Head of caudate nucleus (tissue), 42 donors: ENCODE data around the gene ATAD1.
A peak's percentile ranks its signal among the peaks of the same experiment; 100 is the strongest.
"Not testable (repeated sequence)": the region's sequence is repeated elsewhere in the genome, so short reads cannot be mapped to it uniquely, and the experiment has no call there.

ENCODE experiments used
- DNase-seq, 42 donors: peaks; one replicate each; pipeline versions ENCODE4 v3.0.0 to v3.0.0-alpha.2; 2020 to 2021; ENCODE audit warnings: mixed read lengths in 7 of 42
- intact Hi-C: fragments of 100-400 bp; cut with DNase I; formaldehyde crosslinking; loops from one replicate; pipeline ENCODE4 v1.15.0; 2022

Gene ATAD1, protein sequence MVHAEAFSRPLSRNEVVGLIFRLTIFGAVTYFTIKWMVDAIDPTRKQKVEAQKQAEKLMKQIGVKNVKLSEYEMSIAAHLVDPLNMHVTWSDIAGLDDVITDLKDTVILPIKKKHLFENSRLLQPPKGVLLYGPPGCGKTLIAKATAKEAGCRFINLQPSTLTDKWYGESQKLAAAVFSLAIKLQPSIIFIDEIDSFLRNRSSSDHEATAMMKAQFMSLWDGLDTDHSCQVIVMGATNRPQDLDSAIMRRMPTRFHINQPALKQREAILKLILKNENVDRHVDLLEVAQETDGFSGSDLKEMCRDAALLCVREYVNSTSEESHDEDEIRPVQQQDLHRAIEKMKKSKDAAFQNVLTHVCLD

DNA sequence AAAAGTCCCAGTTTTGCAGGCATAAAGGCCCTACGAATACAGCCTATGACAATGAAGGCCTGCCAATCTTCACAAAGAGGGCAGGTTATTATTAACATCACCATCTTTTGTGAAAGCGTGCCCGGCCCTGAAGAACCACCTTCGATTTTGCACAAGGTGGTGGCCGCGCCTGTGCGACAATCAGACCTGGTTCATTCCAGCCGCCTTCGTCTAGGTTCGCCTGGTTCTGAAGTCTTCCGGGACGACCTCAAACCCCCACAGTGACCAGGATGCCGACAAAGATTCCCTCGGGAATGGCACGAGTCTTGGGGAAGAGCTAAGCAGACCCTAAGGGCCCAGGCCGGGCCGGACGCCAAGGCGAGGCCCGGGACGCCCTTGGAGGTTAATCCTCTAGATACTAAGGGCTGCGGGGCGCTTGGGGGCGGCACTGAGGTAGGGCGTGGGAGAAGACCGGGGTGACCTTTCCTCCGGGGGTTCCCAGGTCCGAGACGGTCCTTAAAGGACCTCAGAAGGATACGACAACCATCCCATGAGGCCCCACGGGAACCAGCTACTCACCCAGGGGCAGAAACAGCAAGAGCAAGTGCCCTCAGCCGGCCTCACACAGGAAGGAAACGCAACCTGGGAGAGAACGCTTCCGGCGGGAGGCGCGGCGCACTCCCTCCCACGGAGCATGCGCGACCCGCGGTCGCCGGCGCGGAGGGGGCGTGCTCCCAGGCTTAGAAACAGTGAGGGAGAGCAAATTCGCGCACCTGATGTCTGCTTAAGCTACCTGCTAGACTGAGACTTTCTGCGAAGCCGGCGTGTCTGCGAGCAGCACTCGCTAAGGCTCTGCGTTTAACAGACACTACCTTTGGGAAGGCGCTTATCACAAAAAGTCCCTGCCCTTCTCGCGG is at the start of gene ATAD1:
Gene ATAD1 (minus strand): TSS at position 618 of the 896 bp plus-strand sequence. CDS start 3,627 bp downstream, outside the sequence.
- peak; percentile 66 to 93 (median 85) for DNase-seq
- intact Hi-C loops: loop anchor here (2.0 kb wide), 1 partner anchor 45 kb away; the partner anchor contains the start of genes KLLN and PTEN

DNA sequence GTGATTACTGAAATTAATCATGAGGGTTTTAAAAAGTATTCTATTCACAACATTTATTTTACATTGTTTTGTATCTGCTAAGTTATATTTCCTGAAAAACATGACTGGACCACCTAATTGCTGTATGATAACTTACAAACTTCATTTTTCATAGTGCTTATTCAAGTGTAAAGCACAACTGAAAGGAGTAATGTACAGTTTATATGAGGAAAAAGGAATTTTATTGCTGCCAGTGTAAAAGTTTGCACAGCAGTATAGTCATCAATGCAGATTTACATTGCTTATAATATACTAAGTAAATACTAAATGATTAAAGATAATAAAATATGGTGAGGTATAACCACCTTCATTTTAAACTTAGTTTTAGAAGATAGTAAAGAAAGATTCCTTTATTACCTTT is 49.4 kb upstream of the ATAD1 start:
- intact Hi-C loops: no loop called here
- no peak for DNase-seq

DNA sequence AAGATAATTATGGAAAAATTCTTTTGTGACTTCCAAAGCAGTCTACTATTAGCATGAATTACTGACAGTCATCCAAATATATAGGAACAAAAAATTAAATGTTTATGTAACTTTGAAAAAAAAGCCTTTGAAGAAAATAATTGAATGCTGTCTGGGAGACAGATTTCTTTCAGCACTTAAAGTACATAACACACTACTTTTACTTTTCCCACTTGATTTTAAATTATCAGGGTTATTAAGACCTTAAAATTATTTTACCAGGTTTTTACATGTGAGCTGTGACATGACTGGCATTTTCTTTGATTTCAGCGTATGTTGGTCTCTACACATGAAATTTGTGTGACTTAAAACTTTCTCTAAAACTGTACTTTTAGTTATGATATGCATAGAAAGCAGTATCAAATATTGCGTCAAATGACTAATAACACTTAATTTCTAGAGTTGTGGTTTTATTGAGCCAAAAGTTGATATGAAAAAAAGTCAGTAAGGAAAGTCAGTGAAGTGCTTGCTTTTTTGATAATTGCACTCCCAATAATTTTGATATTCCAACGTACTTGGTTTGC is 48.5 kb upstream of the ATAD1 start:
- intact Hi-C loops: no loop called here
- no peak for DNase-seq

DNA sequence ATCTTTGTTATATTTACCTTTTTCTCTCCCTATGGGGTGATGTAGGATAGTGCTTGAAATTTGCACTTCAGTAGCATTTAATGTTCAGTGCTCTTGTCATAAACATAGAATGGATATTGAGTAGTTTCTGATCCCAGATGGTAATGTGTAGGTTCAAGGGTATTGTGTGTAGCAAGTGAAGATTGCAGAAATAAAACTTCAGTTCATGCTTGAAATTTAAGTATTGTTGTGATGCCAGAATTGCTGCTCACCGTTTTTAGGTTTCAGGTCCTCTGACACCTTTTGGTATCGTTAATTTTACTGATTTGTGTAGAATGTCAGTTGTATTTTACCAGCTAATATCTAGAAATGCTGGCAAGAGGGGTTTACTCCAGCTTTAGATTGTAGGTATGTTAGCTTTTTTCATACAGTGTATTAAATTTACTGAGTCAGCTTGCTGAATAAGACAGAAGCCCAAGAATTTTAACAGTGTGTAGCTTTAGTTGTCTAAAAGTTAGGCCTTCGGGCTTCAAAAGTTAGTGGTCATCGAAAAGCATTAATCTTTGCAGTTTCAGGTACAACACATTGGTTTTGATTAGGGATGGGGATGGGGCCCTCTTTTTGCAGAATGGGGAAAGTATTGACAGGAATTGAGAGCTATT is 47.3 kb upstream of the ATAD1 start:
- peak in 1 of 42 donors; percentile 1 for DNase-seq

DNA sequence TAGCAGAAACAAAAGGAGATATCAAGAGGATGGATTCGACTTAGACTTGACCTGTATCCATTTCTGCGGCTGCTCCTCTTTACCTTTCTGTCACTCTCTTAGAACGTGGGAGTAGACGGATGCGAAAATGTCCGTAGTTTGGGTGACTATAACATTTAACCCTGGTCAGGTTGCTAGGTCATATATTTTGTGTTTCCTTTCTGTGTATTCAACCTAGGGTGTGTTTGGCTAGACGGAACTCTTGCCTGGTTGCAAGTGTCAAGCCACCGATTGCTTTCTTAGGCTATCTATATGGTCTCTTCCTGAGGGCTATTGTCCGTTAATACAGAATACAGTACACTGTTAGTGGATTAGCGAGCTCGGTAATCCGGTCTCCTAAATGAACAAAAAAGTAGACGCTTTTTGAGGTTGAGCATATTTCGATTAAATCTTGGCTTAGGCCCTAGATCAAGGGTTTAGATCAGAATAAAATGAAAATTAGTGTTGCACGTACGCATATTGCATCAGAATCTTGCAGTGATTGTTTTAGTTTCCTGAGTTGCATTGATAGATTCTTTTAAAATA is 46.6 kb upstream of the ATAD1 start:
- intact Hi-C loops: loop anchor here (5.0 kb wide), 1 partner anchor 523 kb away; no protein-coding TSS in a partner anchor
- DNase-seq: peak in 1 of 42 donors; percentile 11

More for the DNA sequence above, 47.3 kb upstream of the ATAD1 start:
- intact Hi-C loops: no loop called here

DNA sequence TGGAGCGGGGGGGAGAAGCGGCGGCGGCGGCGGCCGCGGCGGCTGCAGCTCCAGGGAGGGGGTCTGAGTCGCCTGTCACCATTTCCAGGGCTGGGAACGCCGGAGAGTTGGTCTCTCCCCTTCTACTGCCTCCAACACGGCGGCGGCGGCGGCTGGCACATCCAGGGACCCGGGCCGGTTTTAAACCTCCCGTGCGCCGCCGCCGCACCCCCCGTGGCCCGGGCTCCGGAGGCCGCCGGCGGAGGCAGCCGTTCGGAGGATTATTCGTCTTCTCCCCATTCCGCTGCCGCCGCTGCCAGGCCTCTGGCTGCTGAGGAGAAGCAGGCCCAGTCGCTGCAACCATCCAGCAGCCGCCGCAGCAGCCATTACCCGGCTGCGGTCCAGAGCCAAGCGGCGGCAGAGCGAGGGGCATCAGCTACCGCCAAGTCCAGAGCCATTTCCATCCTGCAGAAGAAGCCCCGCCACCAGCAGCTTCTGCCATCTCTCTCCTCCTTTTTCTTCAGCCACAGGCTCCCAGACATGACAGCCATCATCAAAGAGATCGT is 46.0 kb upstream of the ATAD1 start:
- intact Hi-C loops: loop anchor here (2.0 to 5.0 kb wide), 2 partner anchors 45 to 523 kb away; partner anchors contain the start of gene ATAD1
- peak in 40 of 42 donors; percentile 9 to 76 (median 46) for DNase-seq

DNA sequence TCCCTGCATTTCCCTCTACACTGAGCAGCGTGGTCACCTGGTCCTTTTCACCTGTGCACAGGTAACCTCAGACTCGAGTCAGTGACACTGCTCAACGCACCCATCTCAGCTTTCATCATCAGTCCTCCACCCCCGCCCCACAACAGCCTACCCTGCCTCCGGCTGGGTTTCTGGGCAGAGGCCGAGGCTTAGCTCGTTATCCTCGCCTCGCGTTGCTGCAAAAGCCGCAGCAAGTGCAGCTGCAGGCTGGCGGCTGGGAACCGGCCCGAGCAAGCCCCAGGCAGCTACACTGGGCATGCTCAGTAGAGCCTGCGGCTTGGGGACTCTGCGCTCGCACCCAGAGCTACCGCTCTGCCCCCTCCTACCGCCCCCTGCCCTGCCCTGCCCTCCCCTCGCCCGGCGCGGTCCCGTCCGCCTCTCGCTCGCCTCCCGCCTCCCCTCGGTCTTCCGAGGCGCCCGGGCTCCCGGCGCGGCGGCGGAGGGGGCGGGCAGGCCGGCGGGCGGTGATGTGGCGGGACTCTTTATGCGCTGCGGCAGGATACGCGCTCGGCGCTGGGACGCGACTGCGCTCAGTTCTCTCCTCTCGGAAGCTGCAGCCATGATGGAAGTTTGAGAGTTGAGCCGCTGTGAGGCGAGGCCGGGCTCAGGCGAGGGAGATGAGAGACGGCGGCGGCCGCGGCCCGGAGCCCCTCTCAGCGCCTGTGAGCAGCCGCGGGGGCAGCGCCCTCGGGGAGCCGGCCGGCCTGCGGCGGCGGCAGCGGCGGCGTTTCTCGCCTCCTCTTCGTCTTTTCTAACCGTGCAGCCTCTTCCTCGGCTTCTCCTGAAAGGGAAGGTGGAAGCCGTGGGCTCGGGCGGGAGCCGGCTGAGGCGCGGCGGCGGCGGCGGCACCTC is 45.3 kb upstream of the ATAD1 start, which contains the start of the genes KLLN and PTEN:
Gene KLLN (minus strand): TSS at position 481 of the 891 bp plus-strand sequence. CDS start 1,046 bp downstream, outside the sequence.
Gene PTEN (plus strand): TSS at position 573 of the 891 bp plus-strand sequence. CDS start 845 bp downstream, outside the sequence.
- DNase-seq: peak; percentile 79 to 96 (median 90)
- intact Hi-C loops: loop anchor here (2.0 to 5.0 kb wide), 2 partner anchors 44 to 524 kb away; partner anchors contain the start of gene ATAD1

DNA sequence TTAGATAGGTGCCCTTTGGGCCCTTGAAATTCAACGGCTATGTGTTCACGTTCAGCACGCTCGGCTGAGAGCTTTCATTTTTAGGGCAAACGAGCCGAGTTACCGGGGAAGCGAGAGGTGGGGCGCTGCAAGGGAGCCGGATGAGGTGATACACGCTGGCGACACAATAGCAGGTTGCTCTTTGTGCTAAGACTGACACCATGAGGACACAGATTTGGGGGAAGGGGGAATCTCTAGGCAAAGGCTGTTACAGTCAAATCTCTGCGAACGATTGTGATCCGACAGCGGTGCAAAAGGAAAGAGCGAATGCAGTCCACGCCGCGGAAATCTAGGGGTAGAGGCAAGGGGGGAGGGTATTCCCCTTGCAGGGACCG is 44.6 kb upstream of the ATAD1 start:
- intact Hi-C loops: loop anchor here (2.0 to 5.0 kb wide), 2 partner anchors 44 to 525 kb away; partner anchors contain the start of gene ATAD1
- peak in 6 of 42 donors; percentile 53 to 66 (median 64) for DNase-seq

DNA sequence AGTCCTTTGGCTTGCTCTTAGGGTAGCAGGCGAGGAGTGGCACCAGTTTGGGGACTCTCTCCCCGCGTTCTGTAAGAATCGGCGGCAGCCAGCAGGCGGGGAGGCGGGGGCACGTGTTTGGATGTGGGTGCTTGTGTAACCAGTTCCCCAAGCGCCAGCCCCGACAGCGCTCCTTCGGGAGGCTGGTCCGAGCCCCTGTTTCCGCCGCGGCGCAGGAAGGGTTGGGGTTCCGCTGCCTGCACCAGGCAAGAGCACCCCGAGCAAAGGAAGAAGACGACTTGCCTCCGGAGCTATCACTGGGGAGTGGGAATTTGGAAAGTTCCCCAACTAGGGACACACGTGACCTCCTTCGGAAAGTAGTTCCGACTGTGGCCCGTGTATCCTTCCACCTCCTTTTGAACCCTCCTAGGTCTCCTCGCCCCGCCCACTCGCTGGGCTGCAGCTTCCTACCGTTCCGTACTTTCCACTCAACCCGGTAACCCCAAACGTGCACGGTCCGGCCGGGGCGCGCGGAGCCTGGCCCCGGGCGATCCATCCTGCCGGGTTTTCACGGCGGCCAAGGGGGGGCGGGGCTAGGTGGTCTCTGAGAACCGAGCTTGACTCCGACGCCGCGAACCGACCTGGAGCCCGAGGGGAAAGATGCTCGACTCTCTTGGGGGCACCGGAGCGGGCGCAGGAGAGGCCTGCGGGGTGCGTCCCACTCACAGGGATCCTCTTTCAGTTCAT is 44.1 kb upstream of the ATAD1 start:
- peak; percentile 85 to 97 (median 93) for DNase-seq
- intact Hi-C loops: loop anchor here (2.0 to 5.0 kb wide), 2 partner anchors 43 to 525 kb away; partner anchors contain the start of gene ATAD1

DNA sequence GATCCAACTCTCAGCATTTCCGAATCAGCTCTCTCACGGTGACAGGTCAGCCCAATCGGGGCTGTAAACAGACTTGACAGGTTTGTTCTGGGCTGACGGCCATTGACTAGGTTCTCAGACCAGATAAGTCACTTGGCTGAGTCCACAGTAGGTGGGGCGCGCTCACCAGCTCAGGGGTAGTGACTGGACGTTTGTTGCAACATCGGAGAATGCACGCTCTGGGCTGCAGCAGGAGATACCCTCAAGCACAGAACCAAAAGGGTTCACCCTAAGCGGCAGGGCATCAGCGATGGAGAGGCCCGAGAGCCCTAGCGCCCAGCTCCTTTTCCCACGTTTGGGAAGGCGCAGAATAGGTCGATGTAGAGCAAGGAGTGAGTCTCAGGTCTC is 43.5 kb upstream of the ATAD1 start:
- intact Hi-C loops: loop anchor here (5.0 kb wide), 1 partner anchor 526 kb away; no protein-coding TSS in a partner anchor
- peak in 33 of 42 donors; percentile 14 to 74 (median 43) for DNase-seq

DNA sequence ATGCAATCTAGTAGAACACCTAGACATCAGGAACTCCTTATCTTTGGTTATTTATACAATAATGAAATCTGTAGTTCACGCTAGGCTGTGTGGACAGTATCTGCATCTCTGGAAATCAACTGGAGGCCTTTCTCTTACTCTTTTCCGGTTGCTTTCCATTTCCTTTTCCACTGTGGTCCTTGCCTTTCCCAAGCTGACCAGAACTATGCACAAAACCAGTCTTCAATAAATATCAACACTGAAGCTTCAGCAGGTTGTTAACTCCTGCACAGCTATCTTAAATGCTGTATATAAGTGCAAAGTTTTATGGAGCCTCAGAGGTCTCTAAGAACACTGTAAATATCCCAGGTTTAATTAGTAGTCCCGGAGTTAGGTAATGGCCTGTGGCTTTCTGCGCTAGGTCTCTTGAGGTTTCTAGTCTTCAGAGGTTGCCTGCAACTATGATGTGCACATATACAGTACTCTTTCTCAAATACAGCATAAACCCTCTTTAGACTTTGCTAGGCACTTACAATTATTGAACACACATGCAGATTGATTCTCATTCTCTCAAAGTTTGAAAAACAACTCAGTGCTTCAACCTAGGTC is 42.9 kb upstream of the ATAD1 start:
- DNase-seq: no peak
- intact Hi-C loops: loop anchor here (5.0 kb wide), 1 partner anchor 526 kb away; no protein-coding TSS in a partner anchor

DNA sequence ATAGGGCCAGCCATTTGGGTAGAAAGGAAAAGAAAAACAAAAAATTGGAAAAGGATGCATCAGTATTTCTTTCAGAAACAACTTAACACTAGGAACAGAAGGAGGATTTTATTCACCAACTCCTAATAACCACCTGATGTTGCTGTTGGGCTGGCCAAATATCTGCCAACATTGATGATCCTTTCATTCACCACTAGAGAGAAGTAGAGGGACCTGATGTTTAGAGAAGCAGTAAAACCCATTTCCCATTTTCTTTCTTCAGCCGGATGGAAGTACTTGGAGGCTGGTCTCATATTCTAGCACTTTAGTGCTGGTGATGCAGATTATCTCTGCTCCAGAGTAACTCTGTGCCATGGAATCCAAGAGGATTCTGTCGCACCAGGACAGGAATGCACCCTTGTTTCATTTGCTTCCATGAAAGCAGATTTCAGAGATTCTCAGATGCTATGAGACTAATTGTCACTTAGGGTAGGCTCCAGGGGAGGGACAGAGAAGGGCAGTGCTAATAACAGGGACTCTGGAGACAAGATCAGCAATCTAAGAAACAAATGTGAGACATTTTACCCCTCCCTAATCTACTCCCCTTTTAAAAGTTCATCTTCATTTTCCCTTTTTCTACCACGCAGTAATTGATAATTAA is 42.2 kb upstream of the ATAD1 start:
- DNase-seq: peak in 11 of 42 donors; percentile 12 to 53 (median 25)

DNA sequence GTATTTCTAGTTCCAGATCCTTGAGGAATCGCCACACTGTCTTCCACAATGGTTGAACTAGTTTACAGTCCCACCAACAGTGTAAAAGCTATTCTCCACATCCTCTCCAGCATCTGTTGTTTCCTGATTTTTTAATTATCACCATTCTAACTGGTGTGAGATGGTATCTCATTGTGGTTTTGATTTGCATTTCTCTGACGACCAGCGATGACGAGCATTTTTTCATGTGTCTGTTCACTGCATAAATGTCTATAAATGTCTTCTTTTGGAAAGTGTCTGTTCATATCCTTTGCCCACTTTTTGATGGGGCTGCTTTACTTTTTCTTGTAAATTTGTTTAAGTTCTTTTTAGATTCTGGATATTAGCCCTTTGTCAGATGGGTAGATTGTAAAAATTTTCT is 37.6 kb upstream of the ATAD1 start:
- not testable (repeated sequence) for DNase-seq
- intact Hi-C loops: loop anchor here (10.0 kb wide), 1 partner anchor 699 kb away; no protein-coding TSS in a partner anchor

More for the DNA sequence above, 42.2 kb upstream of the ATAD1 start:
- intact Hi-C loops: loop anchor here (5.0 kb wide), 1 partner anchor 527 kb away; no protein-coding TSS in a partner anchor

DNA sequence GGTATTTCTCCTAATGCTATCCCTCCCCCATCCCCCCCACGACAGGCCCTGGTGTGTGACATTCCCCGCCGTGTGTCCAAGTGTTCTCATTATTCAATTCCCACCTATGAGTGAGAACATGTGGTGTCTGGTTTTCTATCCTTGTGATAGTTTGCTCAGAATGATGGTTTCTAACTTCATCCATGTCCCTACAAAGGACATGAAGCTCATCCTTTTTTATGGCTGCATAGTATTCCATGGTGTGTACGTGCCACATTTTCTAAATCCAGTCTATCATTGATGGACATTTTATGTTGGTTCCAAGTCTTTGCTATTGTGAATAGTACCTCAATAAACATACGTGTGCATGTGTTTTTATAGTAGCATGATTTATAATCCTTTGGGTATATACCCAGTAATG is 37.2 kb upstream of the ATAD1 start:
- DNase-seq: not testable (repeated sequence)
- intact Hi-C loops: loop anchor here (10.0 kb wide), 1 partner anchor 700 kb away; no protein-coding TSS in a partner anchor

DNA sequence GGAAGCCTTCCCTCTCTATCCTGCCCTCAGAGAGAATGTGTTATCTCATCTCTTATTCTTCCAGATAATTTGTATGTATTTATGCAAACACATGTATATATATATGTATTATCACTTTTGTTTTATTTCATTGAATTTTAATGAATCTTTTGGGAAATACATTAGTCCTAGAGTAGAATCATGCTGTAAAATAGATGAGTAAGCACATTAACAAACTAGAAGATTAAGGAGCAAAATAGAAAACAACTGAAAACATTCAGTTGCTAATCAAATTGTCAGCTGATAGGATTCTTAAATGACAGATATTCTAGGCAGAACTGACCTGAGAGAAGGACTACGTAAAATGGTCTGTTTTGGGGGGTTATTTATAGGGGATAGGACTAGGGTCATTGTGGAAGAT is 34.1 kb upstream of the ATAD1 start:
- DNase-seq: no peak
- intact Hi-C loops: loop anchor here (10.0 kb wide), 1 partner anchor 703 kb away; no protein-coding TSS in a partner anchor
